GM23248 (cell line): ENCODE measurements around the gene SYT2. TPM values are rescaled to one million over a fixed set of nuclear protein-coding genes. Genes with fewer than 3 reads are reported as not detected.
"Not testable (repeated sequence)": the region's sequence is repeated elsewhere in the genome, so short reads cannot be mapped to it uniquely, and the experiment has no call there.

Source experiments
- DNase-seq: peaks from one replicate; pipeline ENCODE4 v3.0.0-alpha.2; 2015
- H2AFZ ChIP-seq: fragments of 200-600 bp; sonication (generic); 2 replicates; pipeline ENCODE4 v1.6.1; 2016; ENCODE audit warnings: antibody characterized with exemption
- H3F3A ChIP-seq: fragments of 200-600 bp; sonication (generic); 2 replicates; pipeline ENCODE4 v1.6.1; 2016; ENCODE audit warnings: mild to moderate bottlenecking, antibody characterized with exemption, mixed run types; ENCODE audit not compliant: insufficient read depth
- H3K27ac ChIP-seq: fragments of 200-600 bp; sonication (generic); 2 replicates; pipeline ENCODE4 v1.5.1; 2016; ENCODE audit warnings: mild to moderate bottlenecking
- H3K27me3 ChIP-seq: fragments of 200-600 bp; sonication (generic); replicated peaks from 2 replicates; pipeline ENCODE4 v1.6.1; 2016; ENCODE audit warnings: mild to moderate bottlenecking; ENCODE audit not compliant: insufficient read depth
- H3K36me3 ChIP-seq: fragments of 200-600 bp; sonication (generic); 2 replicates; pipeline ENCODE4 v1.6.1; 2016; ENCODE audit warnings: low read depth, mild to moderate bottlenecking
- H3K4me1 ChIP-seq: fragments of 200-600 bp; sonication (generic); 2 replicates; pipeline ENCODE4 v1.6.1; 2016; ENCODE audit warnings: mild to moderate bottlenecking; ENCODE audit not compliant: insufficient read depth
- H3K4me2 ChIP-seq: fragments of 200-600 bp; sonication (generic); one replicate; pipeline ENCODE4 v1.6.1; 2016; ENCODE audit warnings: mild to moderate bottlenecking; ENCODE audit not compliant: unreplicated experiment
- H3K4me3 ChIP-seq: fragments of 200-600 bp; sonication (generic); 2 replicates; pipeline ENCODE4 v1.5.1; 2016; ENCODE audit warnings: mild to moderate bottlenecking
- H3K79me2 ChIP-seq: fragments of 200-600 bp; sonication (generic); 2 replicates; pipeline ENCODE4 v1.6.1; 2016; ENCODE audit warnings: mild to moderate bottlenecking; ENCODE audit not compliant: insufficient read depth
- H3K9ac ChIP-seq: fragments of 200-600 bp; sonication (generic); 2 replicates; pipeline ENCODE4 v1.6.1; 2016; ENCODE audit warnings: mild to moderate bottlenecking
- H3K9me2 ChIP-seq: fragments of 200-600 bp; sonication (generic); 2 replicates; pipeline ENCODE4 v1.6.1; 2016; ENCODE audit warnings: mixed run types, mild to moderate bottlenecking, moderate library complexity; ENCODE audit not compliant: insufficient read depth
- H3K9me3 ChIP-seq: fragments of 200-600 bp; sonication (generic); one replicate; pipeline ENCODE4 v1.6.1; 2017; ENCODE audit warnings: low read depth
- H4K20me1 ChIP-seq: fragments of 200-600 bp; sonication (generic); 2 replicates; pipeline ENCODE4 v1.6.0; 2016; ENCODE audit not compliant: insufficient read depth
- EZH2 ChIP-seq: fragments of 200-600 bp; sonication (generic); IDR thresholded peaks from 2 replicates; pipeline ENCODE4 v1.6.1; 2018; ENCODE audit warnings: antibody characterized with exemption, mild to moderate bottlenecking; ENCODE audit not compliant: insufficient read depth, poor library complexity, severe bottlenecking
- EZH2phosphoT487 ChIP-seq: fragments of 200-600 bp; sonication (generic); IDR thresholded peaks from 2 replicates; pipeline ENCODE4 v1.6.1; 2018; ENCODE audit warnings: antibody characterized with exemption, moderate library complexity, mild to moderate bottlenecking, low read depth; ENCODE audit not compliant: insufficient read depth
- WGBS, 2 experiments: methylation state at CpG; one replicate each; pipeline ENCODE4 v1.1.6; 2015 to 2017; ENCODE audit warnings: low lambda C conversion rate in 2 of 2, low coverage in 1 of 2; ENCODE audit errors: missing lambda C conversion rate in 2 of 2; 5-methylcytosine and 5-hydroxymethylcytosine counted together
- in situ Hi-C: fragments of 300-500 bp; cut with MboI; formaldehyde crosslinking; loops from 2 replicates; pipeline ENCODE4 v1.15.0; 2020
- polyA plus RNA-seq: library from polyadenylated mRNA; unstranded; fragments of >200 nt; fragmentation: Nextera tagmentation; extraction: Ambion mirVana; gene quantifications from 2 replicates; pipeline ENCODE4 v1.2.1, GENCODE V29; 2016
- total RNA-seq: library from RNA; depleted of rRNA; stranded (reverse); fragments of >200 nt; shearing (Covaris generic); gene quantifications from 2 replicates; pipeline ENCODE4 v1.2.3, GENCODE V29; 2014

SYT2 gene
- total and polyA plus RNA-seq, 2 experiments from 2014 or later = 0.05 TPM; not detected in 1

DNA sequence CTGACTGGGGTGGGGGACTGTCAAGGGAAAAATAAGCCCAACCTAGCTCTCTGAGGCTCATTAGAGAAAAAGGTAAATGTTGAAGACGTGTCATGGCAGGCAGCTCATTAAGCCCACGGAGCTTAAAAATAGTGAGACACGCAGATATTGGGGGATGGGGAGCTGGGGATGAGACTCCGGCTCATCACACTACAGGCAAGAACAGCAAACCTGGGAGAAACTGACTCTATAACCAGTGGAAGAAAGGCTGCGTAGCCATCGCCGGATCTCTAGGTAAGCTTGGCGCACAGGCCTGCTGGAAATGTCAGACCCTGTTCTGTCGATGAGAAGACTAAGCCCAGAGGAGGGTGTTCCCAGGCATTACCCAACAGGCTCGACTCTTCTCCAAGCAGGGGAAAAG, 78.0 kb downstream of the SYT2 start:
- H3K27ac ChIP-seq = no peak overlapping the region
- no peak for TF ChIP-seq EZH2
- no peak for TF ChIP-seq EZH2phosphoT487
- no peak overlapping the region for H3K9ac ChIP-seq
- no peak for DNase-seq
- H2AFZ ChIP-seq = no peak overlapping the region
- no peaks in the 10 kb centered on the region for H3K4me1 ChIP-seq
- no peak overlapping the region for H3K4me2 ChIP-seq
- no peaks in the 10 kb centered on the region for H3K9me3 ChIP-seq
- H4K20me1 ChIP-seq = no peaks in the 10 kb centered on the region
- no peaks in the 10 kb centered on the region for H3K9me2 ChIP-seq
- in situ Hi-C loops = no loop called here
- H3K4me3 ChIP-seq = no peak overlapping the region
- no peaks in the 10 kb centered on the region for H3F3A ChIP-seq
- H3K27me3 ChIP-seq = peaks cover 31% of the 10 kb centered on the region
- H3K36me3 ChIP-seq = no peaks in the 10 kb centered on the region
- 61 to 70% methylated on average over 10 of the region's 10 CpGs for WGBS, 2 experiments
- no peaks in the 10 kb centered on the region for H3K79me2 ChIP-seq

GRCh38 chr1:202631076-202631923, 79.0 kb downstream of the SYT2 start:
- H3K4me3 ChIP-seq = no peak overlapping the region
- H3K9ac ChIP-seq = no peak overlapping the region
- H3K27me3 ChIP-seq = peaks cover 22% of the 10 kb centered on the region
- H3F3A ChIP-seq = no peaks in the 10 kb centered on the region
- H3K79me2 ChIP-seq = no peaks in the 10 kb centered on the region
- no peak for DNase-seq
- no peaks in the 10 kb centered on the region for H3K9me3 ChIP-seq
- H3K4me2 ChIP-seq = no peak overlapping the region
- no peaks in the 10 kb centered on the region for H3K9me2 ChIP-seq
- no peaks in the 10 kb centered on the region for H3K36me3 ChIP-seq
- in situ Hi-C loops = no loop called here
- no peaks in the 10 kb centered on the region for H3K4me1 ChIP-seq
- no peak overlapping the region for H2AFZ ChIP-seq
- H3K27ac ChIP-seq = no peak overlapping the region
- no peak for TF ChIP-seq EZH2phosphoT487
- TF ChIP-seq EZH2 = no peak
- 41 to 49% methylated on average over 11 of the region's 11 CpGs for WGBS, 2 experiments
- H4K20me1 ChIP-seq = no peaks in the 10 kb centered on the region

- TF ChIP-seq EZH2 (no peak), EZH2phosphoT487 (no peak)
- H2AFZ ChIP-seq = no peak overlapping the region
- no peak overlapping the region for H3K27ac ChIP-seq
- H3K36me3 ChIP-seq = no peaks in the 10 kb centered on the region
- H3F3A ChIP-seq = no peaks in the 10 kb centered on the region
- no peak overlapping the region for H3K4me2 ChIP-seq
- WGBS, 2 experiments = 62 to 65% methylated on average over 6 of the region's 6 CpGs
- no peaks in the 10 kb centered on the region for H4K20me1 ChIP-seq
- no peak for DNase-seq
- H3K9me3 ChIP-seq = no peaks in the 10 kb centered on the region
- no peaks in the 10 kb centered on the region for H3K4me1 ChIP-seq
- H3K27me3 ChIP-seq = peaks cover 15% of the 10 kb centered on the region; the same call in 1 of the 2 replicates
- no peak overlapping the region for H3K4me3 ChIP-seq
- in situ Hi-C loops = no loop called here
- no peaks in the 10 kb centered on the region for H3K79me2 ChIP-seq
- H3K9me2 ChIP-seq = no peaks in the 10 kb centered on the region
- no peak overlapping the region for H3K9ac ChIP-seq
Observed at GRCh38 chr1:202630541-202630940, 79.7 kb downstream of the SYT2 start.

DNA sequence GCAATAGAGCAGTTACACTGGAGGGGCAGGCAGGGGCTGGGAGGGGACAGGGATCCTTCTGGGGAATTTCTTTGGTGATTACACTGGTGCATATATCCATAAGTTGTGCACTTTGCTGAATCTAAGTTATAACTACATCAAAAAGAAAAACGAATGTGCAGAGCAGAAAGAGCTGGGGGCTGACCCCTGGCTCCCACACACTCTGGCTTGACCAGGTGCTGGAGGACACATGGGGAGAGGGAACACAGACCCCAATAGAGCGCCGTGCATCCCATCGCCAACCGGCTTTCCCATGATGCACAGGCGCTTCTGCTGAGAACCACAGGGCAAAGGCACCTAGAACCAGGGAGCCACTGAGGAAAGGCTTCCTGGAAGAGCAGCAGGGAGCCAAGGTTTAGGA, 80.2 kb downstream of the SYT2 start:
- H3K36me3 ChIP-seq, H3K9me2 ChIP-seq, H3K79me2 ChIP-seq, H3K9me3 ChIP-seq, H3K4me3 ChIP-seq, H4K20me1 ChIP-seq, H3K9ac ChIP-seq, H3K4me1 ChIP-seq, in situ Hi-C loops, DNase-seq, H3K4me2 ChIP-seq, H2AFZ ChIP-seq, H3K27ac ChIP-seq, H3F3A ChIP-seq: not testable (repeated sequence)
- peaks cover 12% of the 10 kb centered on the region; the same call in 1 of the 2 replicates for H3K27me3 ChIP-seq
- 74 to 78% methylated on average over 6 of the region's 6 CpGs for WGBS, 2 experiments

DNA sequence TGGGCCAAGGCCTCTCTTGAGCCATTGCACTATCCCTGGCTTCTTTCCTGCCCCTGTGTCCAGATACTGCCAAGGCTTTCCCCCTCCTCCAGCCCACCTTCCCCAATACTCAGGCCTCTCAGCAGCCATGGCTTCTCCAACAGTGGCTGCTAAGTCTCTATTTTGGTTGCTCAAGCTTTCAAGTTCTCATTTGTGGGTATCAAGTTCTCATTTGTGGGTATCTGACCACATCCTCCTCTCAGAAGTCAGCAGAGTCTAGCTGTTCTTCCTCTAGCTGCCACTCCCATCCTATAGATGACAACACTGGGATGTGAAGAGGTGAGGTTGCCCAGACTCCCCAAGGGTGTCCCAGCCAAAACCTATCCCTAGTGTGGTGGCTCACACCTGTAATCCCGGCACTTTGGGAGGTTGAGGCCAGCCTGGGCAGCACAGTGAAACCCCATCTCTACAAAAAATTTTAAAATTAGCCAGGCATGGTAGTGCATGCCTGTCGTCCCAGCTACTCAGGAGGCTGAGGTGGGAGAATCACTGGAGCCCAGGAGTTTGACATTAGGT, 80.9 kb downstream of the SYT2 start:
- H3K4me2 ChIP-seq, H3K36me3 ChIP-seq, DNase-seq, H3F3A ChIP-seq, H3K27ac ChIP-seq, H3K9me2 ChIP-seq, H2AFZ ChIP-seq, H3K4me1 ChIP-seq, H3K27me3 ChIP-seq, H4K20me1 ChIP-seq, H3K9me3 ChIP-seq, in situ Hi-C loops, H3K4me3 ChIP-seq, H3K79me2 ChIP-seq, H3K9ac ChIP-seq: not testable (repeated sequence)
- 58 to 62% methylated on average over 2 of the region's 2 CpGs for WGBS, 2 experiments
